RWPE1 (cell line): ENCODE measurements around the gene GMIP.

Experiments
- CTCF ChIA-PET: fragments of 350-600 bp; sonication (Branson Sonifier 250); formaldehyde crosslinking; extraction: SDS; loops from one replicate; lab custom pipeline; 2021; lab: Yijun Ruan, JAX
- POLR2A ChIA-PET: fragments of 400-600 bp; formaldehyde crosslinking; extraction: SDS; loops from one replicate; lab custom pipeline; 2020; ENCODE audit warnings: antibody characterized with exemption; ENCODE audit not compliant: low non-redundant PET; lab: Yijun Ruan, JAX
- DNase-seq: peaks from one replicate; pipeline ENCODE4 v3.0.0; 2012; ENCODE audit warnings: low spot score
- H3K27ac ChIP-seq: fragments of 450-650 bp; 2 replicates; pipeline ENCODE4 v1.5.1; 2017
- CTCF ChIP-seq: fragments of 450-650 bp; conservative IDR thresholded peaks from 2 replicates; pipeline ENCODE4 v1.5.1; 2017; ENCODE audit warnings: low read depth, mild to moderate bottlenecking

The GMIP gene

GRCh38 chr19:19627621-19628500 lies 15.6 kb downstream of the GMIP start, which contains the start of gene LPAR2:
Gene LPAR2, minus strand, starts transcription at chr19:19628220. Its CDS starts 945 bp downstream, at chr19:19627275.
- POLR2A ChIA-PET: no interaction called here
- H3K27ac ChIP-seq: peak within 1 kb of the TSS; percentile 84
- CTCF ChIA-PET: interaction anchor here (0.6 to 0.9 kb wide), 3 partner anchors 75 to 194 kb away, joined by 3 read pairs; partner anchors contain the start of gene ZNF506
- no peak for TF ChIP-seq CTCF
- peak; percentile 90 for DNase-seq

GRCh38 chr19:19626516-19627472 lies 16.7 kb downstream of the GMIP start:
- H3K27ac ChIP-seq: peak overlapping the region; percentile 84
- CTCF ChIA-PET: interaction anchor here (0.6 to 1.3 kb wide), 5 partner anchors 16 to 243 kb away, joined by 3 to 4 read pairs (median 3); partner anchors contain the start of gene GMIP
- POLR2A ChIA-PET: no interaction called here
- DNase-seq: no peak
- TF ChIP-seq CTCF: no peak

GRCh38 chr19:19624032-19624570 lies 19.4 kb downstream of the GMIP start:
- peak overlapping the region; percentile 37 for H3K27ac ChIP-seq
- ChIA-PET CTCF (no interaction called here), POLR2A (interaction anchor here (1.0 kb wide), 1 partner anchor 85 kb away, joined by 3 read pairs; no protein-coding TSS in a partner anchor)
- DNase-seq: no peak
- no peak for TF ChIP-seq CTCF

- ChIA-PET CTCF (interaction anchor here (0.8 kb wide), 1 partner anchor 21 kb away, joined by 6 read pairs; no protein-coding TSS in a partner anchor), POLR2A (interaction anchor here (0.7 to 1.0 kb wide), 2 partner anchors 85 to 118 kb away, joined by 3 read pairs; no protein-coding TSS in a partner anchor)
- DNase-seq: no peak
- TF ChIP-seq CTCF: no peak
- H3K27ac ChIP-seq: peak overlapping the region; percentile 37
Measured at GRCh38 chr19:19623383-19623782, 20.1 kb downstream of the GMIP start.

GRCh38 chr19:19619849-19620210 lies 23.6 kb downstream of the GMIP start:
- no peak overlapping the region for H3K27ac ChIP-seq
- CTCF ChIA-PET: interaction anchor here (0.9 kb wide), 1 partner anchor 32 kb away, joined by 3 read pairs; no protein-coding TSS in a partner anchor
- TF ChIP-seq CTCF: no peak
- POLR2A ChIA-PET: no interaction called here
- DNase-seq: no peak
